DOHH2 (cell line): ENCODE measurements around the gene AGO3.

Source experiments
- H3F3A ChIP-seq: fragments of 200-600 bp; sonication (generic), shearing (Covaris generic); 2 replicates; pipeline ENCODE4 v1.6.0; 2016; ENCODE audit warnings: antibody characterized with exemption, mild to moderate bottlenecking; ENCODE audit not compliant: control insufficient read depth, insufficient read depth
- H3K27ac ChIP-seq: fragments of 200-600 bp; sonication (generic); 2 replicates; pipeline ENCODE4 v1.5.1; 2014; ENCODE audit warnings: low read depth, mild to moderate bottlenecking, low read length, moderate library complexity
- H3K27me3 ChIP-seq: fragments of 200-600 bp; sonication (generic); 2 replicates; pipeline ENCODE4 v1.6.1; 2014; ENCODE audit warnings: mild to moderate bottlenecking, low read length, mixed read lengths; ENCODE audit not compliant: control insufficient read depth
- H3K36me3 ChIP-seq: fragments of 200-600 bp; sonication (generic); 2 replicates; pipeline ENCODE4 v1.6.1; 2014; ENCODE audit warnings: mild to moderate bottlenecking, low read length, moderate library complexity, mixed read lengths; ENCODE audit not compliant: control insufficient read depth
- H3K4me1 ChIP-seq: fragments of 200-600 bp; sonication (generic); 2 replicates; pipeline ENCODE4 v1.6.1; 2014; ENCODE audit warnings: mild to moderate bottlenecking, low read length, mixed read lengths; ENCODE audit not compliant: control insufficient read depth
- H3K4me2 ChIP-seq: fragments of 200-600 bp; sonication (generic); 2 replicates; pipeline ENCODE4 v1.6.0; 2014; ENCODE audit warnings: mild to moderate bottlenecking, low read length, moderate library complexity
- H3K4me3 ChIP-seq: fragments of 200-600 bp; sonication (generic); 2 replicates; pipeline ENCODE4 v1.5.1; 2014; ENCODE audit warnings: mild to moderate bottlenecking, low read length, mixed read lengths
- H3K79me2 ChIP-seq: fragments of 200-600 bp; sonication (generic); 2 replicates; pipeline ENCODE4 v1.6.1; 2014; ENCODE audit warnings: mild to moderate bottlenecking, low read length, mixed read lengths; ENCODE audit not compliant: control insufficient read depth
- H3K9me2 ChIP-seq: fragments of 200-600 bp; sonication (generic); replicated peaks from 2 replicates; pipeline ENCODE4 v1.6.1; 2014; ENCODE audit warnings: mild to moderate bottlenecking, low read length, mixed read lengths; ENCODE audit not compliant: control insufficient read depth
- H3K9me3 ChIP-seq: fragments of 200-600 bp; sonication (generic); 2 replicates; pipeline ENCODE4 v1.6.1; 2014; ENCODE audit warnings: antibody characterized with exemption, low read length, mixed read lengths; ENCODE audit not compliant: control insufficient read depth, insufficient read depth
- H4K20me1 ChIP-seq: fragments of 200-600 bp; sonication (generic); 2 replicates; pipeline ENCODE4 v1.6.0; 2014; ENCODE audit warnings: low read depth, mild to moderate bottlenecking, antibody characterized with exemption, low read length, moderate library complexity; ENCODE audit not compliant: control insufficient read depth, insufficient read depth
- EZH2phosphoT487 ChIP-seq: fragments of 200-600 bp; sonication (generic); IDR thresholded peaks from 2 replicates; pipeline ENCODE4 v1.6.1; 2017; ENCODE audit warnings: borderline replicate concordance, mild to moderate bottlenecking, antibody characterized with exemption, low read length, moderate library complexity, mixed read lengths
- TF ChIP-seq, protein P1 (sequence below): fragments of 200-600 bp; sonication (generic); IDR thresholded peaks from one replicate; pipeline ENCODE4 v1.5.1; 2014; ENCODE audit warnings: antibody characterized with exemption, mild to moderate bottlenecking, low read depth, low read length; ENCODE audit not compliant: poor library complexity, severe bottlenecking

The AGO3 gene

DNA sequence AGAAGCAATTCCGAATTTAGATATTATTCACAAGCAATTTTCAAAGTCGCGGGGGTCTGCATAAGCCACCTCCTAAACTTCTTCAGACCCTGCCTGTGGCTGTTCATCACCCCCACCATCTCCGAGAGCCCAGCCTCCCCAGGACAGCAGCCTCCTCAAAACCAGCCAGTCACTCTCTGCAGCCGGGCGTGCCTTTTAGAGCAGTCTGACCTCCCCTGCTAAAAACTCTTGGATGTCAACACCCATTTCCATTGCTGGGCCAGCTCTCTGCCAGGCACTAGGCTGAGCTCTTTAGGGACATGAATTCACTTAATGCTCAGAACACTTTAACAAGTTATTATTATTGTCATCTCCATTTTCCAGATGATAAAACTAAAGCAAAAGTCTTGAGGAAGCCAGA is 169.5 kb downstream of the AGO3 start:
- H3K27ac ChIP-seq: no peak overlapping the region
- TF ChIP-seq, protein P1, sequence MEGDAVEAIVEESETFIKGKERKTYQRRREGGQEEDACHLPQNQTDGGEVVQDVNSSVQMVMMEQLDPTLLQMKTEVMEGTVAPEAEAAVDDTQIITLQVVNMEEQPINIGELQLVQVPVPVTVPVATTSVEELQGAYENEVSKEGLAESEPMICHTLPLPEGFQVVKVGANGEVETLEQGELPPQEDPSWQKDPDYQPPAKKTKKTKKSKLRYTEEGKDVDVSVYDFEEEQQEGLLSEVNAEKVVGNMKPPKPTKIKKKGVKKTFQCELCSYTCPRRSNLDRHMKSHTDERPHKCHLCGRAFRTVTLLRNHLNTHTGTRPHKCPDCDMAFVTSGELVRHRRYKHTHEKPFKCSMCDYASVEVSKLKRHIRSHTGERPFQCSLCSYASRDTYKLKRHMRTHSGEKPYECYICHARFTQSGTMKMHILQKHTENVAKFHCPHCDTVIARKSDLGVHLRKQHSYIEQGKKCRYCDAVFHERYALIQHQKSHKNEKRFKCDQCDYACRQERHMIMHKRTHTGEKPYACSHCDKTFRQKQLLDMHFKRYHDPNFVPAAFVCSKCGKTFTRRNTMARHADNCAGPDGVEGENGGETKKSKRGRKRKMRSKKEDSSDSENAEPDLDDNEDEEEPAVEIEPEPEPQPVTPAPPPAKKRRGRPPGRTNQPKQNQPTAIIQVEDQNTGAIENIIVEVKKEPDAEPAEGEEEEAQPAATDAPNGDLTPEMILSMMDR: no peak
- TF ChIP-seq EZH2phosphoT487: no peak
- no peak overlapping the region for H3K4me2 ChIP-seq

GRCh38 chr1:36101546-36101945 is 170.6 kb downstream of the AGO3 start:
- no peaks in the 10 kb centered on the region for H3K9me3 ChIP-seq
- H3K4me3 ChIP-seq: no peak overlapping the region
- no peaks in the 10 kb centered on the region for H3K79me2 ChIP-seq
- TF ChIP-seq, protein P1: no peak
- no peak for TF ChIP-seq EZH2phosphoT487
- no peaks in the 10 kb centered on the region for H3K9me2 ChIP-seq
- peaks cover 4% of the 10 kb centered on the region for H3K4me1 ChIP-seq
- no peaks in the 10 kb centered on the region for H3K27me3 ChIP-seq
- H3F3A ChIP-seq: peaks cover 2% of the 10 kb centered on the region; the same call in 1 of the 2 replicates
- H3K4me2 ChIP-seq: no peak overlapping the region
- no peak overlapping the region for H3K27ac ChIP-seq
- no peaks in the 10 kb centered on the region for H4K20me1 ChIP-seq
- H3K36me3 ChIP-seq: no peaks in the 10 kb centered on the region; the same call in 1 of the 2 replicates

More for the DNA sequence above, 169.5 kb downstream of the AGO3 start:
- H3K4me3 ChIP-seq: no peak overlapping the region
- H4K20me1 ChIP-seq: no peaks in the 10 kb centered on the region
- no peaks in the 10 kb centered on the region for H3K9me2 ChIP-seq
- no peaks in the 10 kb centered on the region for H3K27me3 ChIP-seq
- peaks cover 4% of the 10 kb centered on the region for H3K4me1 ChIP-seq
- H3K9me3 ChIP-seq: no peaks in the 10 kb centered on the region
- no peaks in the 10 kb centered on the region for H3K79me2 ChIP-seq
- peaks cover 10% of the 10 kb centered on the region for H3K36me3 ChIP-seq
- H3F3A ChIP-seq: peaks cover 8% of the 10 kb centered on the region

DNA sequence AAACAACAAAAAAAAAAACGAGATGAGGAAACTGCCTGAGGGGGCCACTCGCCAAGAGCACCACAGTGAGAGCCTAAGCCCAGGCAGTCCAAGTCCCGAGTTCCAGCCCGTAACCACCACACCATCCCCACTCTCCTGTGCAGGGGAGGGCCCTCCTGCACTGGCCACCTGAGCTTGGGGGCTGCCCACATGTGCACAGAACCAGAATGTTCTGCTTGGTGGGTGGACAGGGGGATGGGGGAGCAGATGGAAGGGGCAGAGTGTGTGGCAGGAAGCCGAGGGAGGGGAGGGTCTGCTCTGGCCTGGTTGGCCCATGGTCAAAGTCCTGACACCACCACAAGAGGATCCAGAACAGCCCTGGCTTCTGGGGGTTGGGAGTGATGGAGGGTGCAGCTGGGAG is 175.4 kb downstream of the AGO3 start:
- Histone ChIP-seq H3K4me2 (no peak overlapping the region), H4K20me1 (no peaks in the 10 kb centered on the region)

More for the DNA sequence above, 175.4 kb downstream of the AGO3 start:
- Histone ChIP-seq H3K9me3 (no peaks in the 10 kb centered on the region), H3K4me3 (no peak overlapping the region), H3K36me3 (no peaks in the 10 kb centered on the region), H3K4me1 (no peaks in the 10 kb centered on the region), H3K9me2 (no peaks in the 10 kb centered on the region), H3K27me3 (no peaks in the 10 kb centered on the region), H3K79me2 (no peaks in the 10 kb centered on the region), H3F3A (no peaks in the 10 kb centered on the region), H3K27ac (no peak overlapping the region)
- TF ChIP-seq EZH2phosphoT487: no peak
- TF ChIP-seq, protein P1: no peak
